Measurements from ENCODE around the gene P2RY11.

DNA sequence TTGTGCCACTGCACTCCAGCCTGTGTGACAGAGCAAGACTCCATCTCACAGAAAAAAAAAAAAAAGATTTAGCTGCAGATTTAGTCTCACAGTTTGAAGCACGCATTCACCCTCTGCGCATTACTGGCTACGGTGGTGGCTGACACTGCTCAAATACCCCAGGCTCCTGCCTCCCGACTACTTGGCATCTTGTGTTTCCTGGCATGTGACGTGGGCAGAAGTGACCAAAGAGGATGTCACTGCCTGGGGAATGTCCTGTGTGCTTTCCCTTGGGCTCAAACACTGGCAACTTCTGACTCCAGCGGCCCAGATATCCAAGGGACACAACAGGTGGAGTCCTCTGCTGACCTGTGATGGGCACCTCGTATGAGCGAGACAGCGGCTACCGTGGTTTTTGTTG is 32.9 kb downstream of the P2RY11 start:
- TF ChIP-seq EZH2 (IDR thresholded peaks at IDR 0.05; ENCODE audit: low read depth, unreplicated experiment) (no peak), CTCF (conservative IDR thresholded peaks at IDR 0.05; ENCODE audit: low read depth in 2 of 2) (no peak), JUNB (IDR thresholded peaks at IDR 0.05; ENCODE audit: unreplicated experiment) (no peak), EZH2phosphoT487 (IDR thresholded peaks at IDR 0.05; ENCODE audit: unreplicated experiment) (no peak)
